H9 (cell line): ENCODE measurements around the gene MUC4. TPM values are rescaled to one million over a fixed set of nuclear protein-coding genes. Genes with fewer than 3 reads are reported as not detected.

Experiments used
- DNase-seq: peaks from one replicate; pipeline ENCODE4 v3.0.0-alpha.2; 2017
- H2AFZ ChIP-seq: one replicate; pipeline ENCODE4 v1.6.1; 2013; ENCODE audit warnings: mild to moderate bottlenecking, low read length, control low read depth, moderate library complexity
- H2AK5ac ChIP-seq: 2 replicates; pipeline ENCODE4 v1.6.1; 2013; ENCODE audit warnings: low read length, control low read depth, mixed read lengths; ENCODE audit not compliant: insufficient read length
- H2BK120ac ChIP-seq: one replicate; pipeline ENCODE4 v1.6.1; 2013; ENCODE audit warnings: low read depth, mild to moderate bottlenecking, low read length, control low read depth, inconsistent platforms; ENCODE audit not compliant: poor library complexity, severe bottlenecking
- H2BK12ac ChIP-seq: 2 replicates; pipeline ENCODE4 v1.6.1; 2013; ENCODE audit warnings: low read length, control low read depth, mixed read lengths, low read depth; ENCODE audit not compliant: insufficient read length
- H2BK15ac ChIP-seq: 2 replicates; pipeline ENCODE4 v1.6.1; 2013; ENCODE audit warnings: low read depth, low read length, control low read depth
- H2BK20ac ChIP-seq: one replicate; pipeline ENCODE4 v1.6.1; 2013; ENCODE audit warnings: low read depth, mild to moderate bottlenecking, low read length, control low read depth, inconsistent platforms; ENCODE audit not compliant: poor library complexity, severe bottlenecking
- H2BK5ac ChIP-seq: 2 replicates; pipeline ENCODE4 v1.6.1; 2013; ENCODE audit warnings: low read length, control low read depth, mixed read lengths; ENCODE audit not compliant: insufficient read length
- H3K14ac ChIP-seq: 2 replicates; pipeline ENCODE4 v1.6.1; 2013; ENCODE audit warnings: low read length, control low read depth; ENCODE audit not compliant: insufficient read depth
- H3K18ac ChIP-seq: 2 replicates; pipeline ENCODE4 v1.6.1; 2013; ENCODE audit warnings: low read depth, mild to moderate bottlenecking, mixed read lengths, low read length, control low read depth; ENCODE audit not compliant: insufficient read length
- H3K23ac ChIP-seq: 2 replicates; pipeline ENCODE4 v1.6.1; 2013; ENCODE audit warnings: low read length, control low read depth, mixed read lengths, low read depth; ENCODE audit not compliant: insufficient read length
- H3K23me2 ChIP-seq: 2 replicates; pipeline ENCODE4 v1.6.1; 2013; ENCODE audit warnings: low read depth, mild to moderate bottlenecking, mixed read lengths, low read length, control low read depth; ENCODE audit not compliant: insufficient read length, poor library complexity, severe bottlenecking
- H3K27ac ChIP-seq: 2 replicates; pipeline ENCODE4 v1.5.1; 2013; ENCODE audit warnings: low read length, control low read depth, mixed read lengths, low read depth; ENCODE audit not compliant: insufficient read length
- H3K27me3 ChIP-seq: 2 replicates; pipeline ENCODE4 v1.6.1; 2013; ENCODE audit warnings: low read length, control low read depth, inconsistent platforms; ENCODE audit not compliant: insufficient read depth
- H3K4ac ChIP-seq: 2 replicates; pipeline ENCODE4 v1.6.1; 2013; ENCODE audit warnings: low read depth, mild to moderate bottlenecking, control low read depth, inconsistent platforms, low read length, moderate library complexity
- H3K4me1 ChIP-seq: 2 replicates; pipeline ENCODE4 v1.6.1; 2013; ENCODE audit warnings: low read length, control low read depth, inconsistent platforms; ENCODE audit not compliant: insufficient read depth
- H3K4me2 ChIP-seq: 2 replicates; pipeline ENCODE4 v1.6.1; 2013; ENCODE audit warnings: low read length, control low read depth, mixed read lengths; ENCODE audit not compliant: insufficient read length, insufficient read depth
- H3K56ac ChIP-seq: 2 replicates; pipeline ENCODE4 v1.6.1; 2013; ENCODE audit warnings: low read depth, mild to moderate bottlenecking, mixed read lengths, low read length, control low read depth; ENCODE audit not compliant: insufficient read length
- H3K79me1 ChIP-seq: 2 replicates; pipeline ENCODE4 v1.6.1; 2013; ENCODE audit warnings: low read depth, mild to moderate bottlenecking, moderate library complexity, low read length, control low read depth, inconsistent platforms; ENCODE audit not compliant: insufficient read depth, poor library complexity, severe bottlenecking
- H3K79me2 ChIP-seq: 2 replicates; pipeline ENCODE4 v1.6.1; 2013; ENCODE audit warnings: low read length, control low read depth, inconsistent platforms; ENCODE audit not compliant: insufficient read depth
- H3K9ac ChIP-seq: 2 replicates; pipeline ENCODE4 v1.6.1; 2013; ENCODE audit warnings: low read length, control low read depth, mixed read lengths; ENCODE audit not compliant: insufficient read length; ENCODE audit errors: extremely low read depth
- H3K9me3 ChIP-seq: one replicate; pipeline ENCODE4 v1.6.1; 2013; ENCODE audit warnings: low read depth, low read length, inconsistent platforms; ENCODE audit not compliant: control insufficient read depth
- H3T11ph ChIP-seq: one replicate; pipeline ENCODE4 v1.6.1; 2013; ENCODE audit warnings: mild to moderate bottlenecking, low read length, control low read depth, inconsistent platforms
- H4K20me1 ChIP-seq: one replicate; pipeline ENCODE4 v1.6.1; 2013; ENCODE audit not compliant: control insufficient read depth, insufficient read length, insufficient read depth
- H4K5ac ChIP-seq: 2 replicates; pipeline ENCODE4 v1.6.1; 2013; ENCODE audit warnings: low read depth, mild to moderate bottlenecking, mixed read lengths, low read length, control low read depth; ENCODE audit not compliant: insufficient read length
- H4K8ac ChIP-seq: replicated peaks from 2 replicates; pipeline ENCODE4 v1.6.1; 2013; ENCODE audit warnings: low read length, control low read depth, mixed read lengths, low read depth; ENCODE audit not compliant: insufficient read length
- H4K91ac ChIP-seq: 2 replicates; pipeline ENCODE4 v1.6.1; 2013; ENCODE audit warnings: low read depth, mild to moderate bottlenecking, moderate library complexity, mixed read lengths, low read length, control low read depth; ENCODE audit not compliant: insufficient read length
- H3K27ac Mint-ChIP-seq, 3 experiments: 2 replicates in 2 of 3; 3 replicates in 1 of 3; pipeline ENCODE4 v1.8.0; 2020 to 2021; ENCODE audit warnings: mixed read lengths in 3 of 3, mild to moderate bottlenecking in 1 of 3, moderate library complexity in 1 of 3
- H3K27me3 Mint-ChIP-seq: 2 replicates; pipeline ENCODE4 v1.8.0; 2021; ENCODE audit warnings: low read depth, mild to moderate bottlenecking, moderate library complexity, mixed read lengths
- H3K36me3 Mint-ChIP-seq, 3 experiments: 2 replicates in 2 of 3; 3 replicates in 1 of 3; pipeline ENCODE4 v1.8.0; 2020 to 2021; ENCODE audit warnings: low read depth in 3 of 3, mixed read lengths in 3 of 3; ENCODE audit not compliant: insufficient read depth in 1 of 3
- H3K4me1 Mint-ChIP-seq, 2 experiments: 2 replicates each; pipeline ENCODE4 v1.8.0; 2020; ENCODE audit warnings: mixed read lengths in 2 of 2
- H3K4me3 Mint-ChIP-seq, 2 experiments: 2 replicates in 1 of 2; 3 replicates in 1 of 2; pipeline ENCODE4 v1.8.0; 2020 to 2021; ENCODE audit warnings: mild to moderate bottlenecking in 2 of 2, mixed read lengths in 2 of 2, moderate library complexity in 1 of 2
- H3K9me3 Mint-ChIP-seq, 2 experiments: 2 replicates in 1 of 2; 3 replicates in 1 of 2; pipeline ENCODE4 v1.8.0; 2020; ENCODE audit warnings: mild to moderate bottlenecking in 2 of 2, mixed read lengths in 2 of 2, moderate library complexity in 1 of 2
- CTCF ChIP-seq: fragments of 200-600 bp; sonication (generic); conservative IDR thresholded peaks from 3 replicates; pipeline ENCODE4 v1.8.0; 2021; ENCODE audit warnings: antibody characterized with exemption, mild to moderate bottlenecking
- WGBS: extraction: QIAGEN DNeasy Blood & Tissue Kit; methylation state at CpG from one replicate; pipeline ENCODE4 v1.1.7; 2013; ENCODE audit warnings: missing lambda C conversion rate, low lambda C conversion rate, mixed read lengths; ENCODE audit not compliant: insufficient read length; ENCODE audit errors: extremely low coverage; 5-methylcytosine and 5-hydroxymethylcytosine counted together
- total RNA-seq: library from RNA; stranded (reverse); gene quantifications from 2 replicates; pipeline ENCODE4 v1.2.1, GENCODE V29; 2021

Gene MUC4
- total RNA-seq, 1 experiment from 2014 or later, result 1.2 TPM

GRCh38 chr3:195853996-195854395 lies 42.3 kb upstream of the MUC4 start:
- Histone ChIP-seq H3K23me2 (no peaks in the 10 kb centered on the region), H3K4me1 (no peaks in the 10 kb centered on the region), H4K91ac (no peak overlapping the region), H2BK15ac (no peak overlapping the region), H2BK120ac (no peak overlapping the region), H3K14ac (no peak overlapping the region; the same call in 1 of the 2 replicates), H2BK12ac (no peak overlapping the region), H3T11ph (no peak overlapping the region), H4K8ac (no peak overlapping the region), H2AK5ac (no peak overlapping the region), H3K27ac (no peak overlapping the region), H4K5ac (no peak overlapping the region), H3K79me1 (no peaks in the 10 kb centered on the region), H3K23ac (no peak overlapping the region), H3K4me2 (no peak overlapping the region), H4K20me1 (no peaks in the 10 kb centered on the region), H3K56ac (no peak overlapping the region), H3K9ac (no peak overlapping the region), H2AFZ (no peak overlapping the region), H2BK5ac (no peak overlapping the region), H3K4ac (no peak overlapping the region), H2BK20ac (no peak overlapping the region), H3K18ac (no peak overlapping the region), H3K27me3 (no peaks in the 10 kb centered on the region), H3K79me2 (no peaks in the 10 kb centered on the region), H3K9me3 (no peaks in the 10 kb centered on the region)
- peaks cover 12% of the 10 kb centered on the region for H3K27me3 Mint-ChIP-seq
- H3K36me3 Mint-ChIP-seq, result no peaks in the 10 kb centered on the region
- no peak for DNase-seq
- H3K4me3 Mint-ChIP-seq, result no peak overlapping the region
- TF ChIP-seq CTCF, result no peak
- no CpG with 5 or more reads among the region's 14 CpGs for WGBS
- H3K9me3 Mint-ChIP-seq, result peaks cover 0 to 3% of the 10 kb centered on the region in 2 experiments; a peak in 1 of 5 replicates
- H3K27ac Mint-ChIP-seq, result no peak overlapping the region
- H3K4me1 Mint-ChIP-seq, result peaks cover 10 to 11% of the 10 kb centered on the region in 2 experiments
